Esophagus squamous epithelium (tissue), 5 donors: Measurements from ENCODE around the gene LDAF1. TPM values are rescaled to one million over a fixed set of nuclear protein-coding genes. Genes with fewer than 3 reads are reported as not detected.
"Not testable (repeated sequence)": the region's sequence is repeated elsewhere in the genome, so short reads cannot be mapped to it uniquely, and the experiment has no call there.

Experiments used
- DNase-seq: peaks from one replicate; lab custom pipeline; 2025; lab: John Stamatoyannopoulos, UW
- H3K27ac ChIP-seq, 4 donors: fragments of 200-600 bp; sonication (generic); one replicate each; pipeline ENCODE4 v1.5.1; 2016 to 2019; ENCODE audit warnings: mild to moderate bottlenecking in 1 of 4
- H3K27me3 ChIP-seq, 4 donors: fragments of 200-600 bp; sonication (generic); 1 replicate in 3 of 4; 2 replicates in 1 of 4; pipeline versions ENCODE4 v1.5.1 to v1.6.0; 2017 to 2021; ENCODE audit warnings: antibody characterized with exemption in 1 of 4
- H3K36me3 ChIP-seq, 3 donors: fragments of 200-600 bp; sonication (generic); one replicate each; pipeline ENCODE4 v1.5.1; 2016 to 2019
- H3K4me1 ChIP-seq, 3 donors: fragments of 200-600 bp; sonication (generic); one replicate each; pipeline ENCODE4 v1.5.1; 2017 to 2019
- H3K4me3 ChIP-seq, 4 donors: fragments of 200-600 bp; sonication (generic); 1 replicate in 3 of 4; 2 replicates in 1 of 4; pipeline ENCODE4 v1.5.1; 2016 to 2019; ENCODE audit warnings: mild to moderate bottlenecking in 2 of 4, moderate library complexity in 1 of 4
- H3K9me3 ChIP-seq, 3 donors: fragments of 200-600 bp; sonication (generic); one replicate each; pipeline ENCODE4 v1.5.1; 2016 to 2019
- CTCF ChIP-seq, 6 experiments: fragments of 450-650 bp in 4 of 6; fragments of 200-600 bp in 2 of 6; sonication (generic) in 2 of 6; IDR thresholded peaks; one replicate each; pipeline ENCODE4 v1.5.1; 2016 to 2019; ENCODE audit warnings: antibody characterized with exemption in 6 of 6, mild to moderate bottlenecking in 4 of 6, moderate library complexity in 4 of 6
- POLR2A ChIP-seq, 4 donors: fragments of 450-650 bp; IDR thresholded peaks; one replicate each; pipeline ENCODE4 v1.6.1; 2017; ENCODE audit warnings: antibody characterized with exemption in 4 of 4, mild to moderate bottlenecking in 4 of 4, moderate library complexity in 3 of 4
- WGBS, 2 donors: methylation state at CpG; one replicate each; pipeline ENCODE4 v1.1.5; 2018; 5-methylcytosine and 5-hydroxymethylcytosine counted together
- intact Hi-C: fragments of 100-400 bp; cut with DNase I; formaldehyde crosslinking; loops from one replicate; pipeline ENCODE4 v1.15.0; 2022
- total RNA-seq, 4 donors: library from RNA; depleted of rRNA; stranded (reverse); fragments of >200 nt; gene quantifications; one replicate each; pipeline ENCODE4 v1.1.0, GENCODE V29; 2016
- donor health status: DM: yes; HTN: yes; CAD: no.

Gene LDAF1
- total RNA-seq, 4 donors from 2014 or later: 46.3 to 137 (median 111) TPM

GRCh38 chr16:21189311-21189710 is 30.8 kb downstream of the LDAF1 start:
- no peaks in the 10 kb centered on the region for H3K27me3 ChIP-seq
- no peak for TF ChIP-seq POLR2A (IDR thresholded peaks at IDR 0.05)
- TF ChIP-seq CTCF (IDR thresholded peaks at IDR 0.05): no peak
- H3K36me3 ChIP-seq: no peaks in the 10 kb centered on the region
- WGBS, 2 donors: 75 to 81% methylated on average over 4 to 5 of the region's 5 CpGs
- H3K9me3 ChIP-seq: peaks cover 0 to 5% (median 0%) of the 10 kb centered on the region in 3 donors
- DNase-seq: no peak
- peaks cover 4 to 11% (median 8%) of the 10 kb centered on the region in 3 donors for H3K4me1 ChIP-seq
- H3K4me3 ChIP-seq: no peak overlapping the region
- intact Hi-C loops: no loop called here
- H3K27ac ChIP-seq: no peak overlapping the region

- no peak overlapping the region for H3K4me3 ChIP-seq
- no peak for TF ChIP-seq CTCF (IDR thresholded peaks at IDR 0.05)
- no peak for TF ChIP-seq POLR2A (IDR thresholded peaks at IDR 0.05)
- no peak for DNase-seq
- H3K27ac ChIP-seq: no peak overlapping the region
- intact Hi-C loops: loop anchor here (10.0 kb wide), 1 partner anchor 85 kb away; the partner anchor contains the start of gene CRYM
- WGBS, 2 donors: 92 to 94% methylated on average over 4 of the region's 4 CpGs
- no peaks in the 10 kb centered on the region for H3K36me3 ChIP-seq
- no peaks in the 10 kb centered on the region for H3K27me3 ChIP-seq
- peaks cover 4 to 11% (median 8%) of the 10 kb centered on the region in 3 donors for H3K4me1 ChIP-seq
- peaks cover 0 to 5% (median 0%) of the 10 kb centered on the region in 3 donors for H3K9me3 ChIP-seq
Measured at GRCh38 chr16:21190013-21190412, 31.5 kb downstream of the LDAF1 start.

- Histone ChIP-seq H3K27me3 (peaks cover 0 to 3% (median 0%) of the 10 kb centered on the region in 4 donors), H3K36me3 (no peaks in the 10 kb centered on the region), H3K4me3 (no peak overlapping the region), H3K27ac (no peak overlapping the region), H3K4me1 (peaks cover 4 to 11% (median 8%) of the 10 kb centered on the region in 3 donors), H3K9me3 (peaks cover 0 to 5% (median 0%) of the 10 kb centered on the region in 3 donors)
- no peak for DNase-seq
- intact Hi-C loops: loop anchor here (10.0 kb wide), 1 partner anchor 84 kb away; the partner anchor contains the start of gene CRYM
- TF ChIP-seq CTCF (IDR thresholded peaks at IDR 0.05): no peak
- TF ChIP-seq POLR2A (IDR thresholded peaks at IDR 0.05): no peak
Measured at GRCh38 chr16:21190599-21190998, 32.1 kb downstream of the LDAF1 start.

GRCh38 chr16:21192991-21193390 is 34.5 kb downstream of the LDAF1 start:
- peaks cover 0 to 14% (median 0%) of the 10 kb centered on the region in 4 donors for H3K27me3 ChIP-seq
- no peak overlapping the region for H3K27ac ChIP-seq
- H3K9me3 ChIP-seq: peaks cover 0 to 5% (median 0%) of the 10 kb centered on the region in 3 donors
- H3K36me3 ChIP-seq: no peaks in the 10 kb centered on the region
- no peak overlapping the region for H3K4me3 ChIP-seq
- intact Hi-C loops: loop anchor here (10.0 kb wide), 1 partner anchor 82 kb away; the partner anchor contains the start of gene CRYM
- TF ChIP-seq POLR2A (IDR thresholded peaks at IDR 0.05) (no peak), CTCF (IDR thresholded peaks at IDR 0.05) (no peak)
- 70 to 83% methylated on average over 1 of the region's 1 CpG for WGBS, 2 donors
- DNase-seq: no peak
- H3K4me1 ChIP-seq: peaks cover 4 to 10% (median 8%) of the 10 kb centered on the region in 3 donors

- peaks cover 0 to 5% (median 0%) of the 10 kb centered on the region in 3 donors for H3K9me3 ChIP-seq
- no peaks in the 10 kb centered on the region for H3K36me3 ChIP-seq
- no peak overlapping the region for H3K27ac ChIP-seq
- H3K27me3 ChIP-seq: peaks cover 0 to 29% (median 0%) of the 10 kb centered on the region in 4 donors
- no peaks in the 10 kb centered on the region for H3K4me1 ChIP-seq
- intact Hi-C loops: loop anchor here (10.0 kb wide), 1 partner anchor 80 kb away; the partner anchor contains the start of gene CRYM
- DNase-seq: no peak
- no peak overlapping the region for H3K4me3 ChIP-seq
- TF ChIP-seq POLR2A (IDR thresholded peaks at IDR 0.05): no peak
- TF ChIP-seq CTCF (IDR thresholded peaks at IDR 0.05): no peak
- 38 to 40% methylated on average over 4 to 5 of the region's 6 CpGs for WGBS, 2 donors
Measured at GRCh38 chr16:21194771-21195301, 36.4 kb downstream of the LDAF1 start.

- not testable (repeated sequence) for H3K27ac ChIP-seq, DNase-seq, H3K4me3 ChIP-seq, H3K9me3 ChIP-seq, H3K36me3 ChIP-seq, H3K4me1 ChIP-seq
- peaks cover 0 to 33% (median 0%) of the 10 kb centered on the region in 4 donors for H3K27me3 ChIP-seq
- 91 to 94% methylated on average over 8 of the region's 8 CpGs for WGBS, 2 donors
- intact Hi-C loops: loop anchor here (10.0 kb wide), 1 partner anchor 79 kb away; the partner anchor contains the start of gene CRYM
Measured at GRCh38 chr16:21195330-21195729, 36.9 kb downstream of the LDAF1 start.
